Metanephros (tissue), 2 donors: Measurements from ENCODE around the gene TNS2. TPM values are rescaled to one million over a fixed set of nuclear protein-coding genes. Genes with fewer than 3 reads are reported as not detected.

Experiments
- small RNA-seq: library from RNA; depleted of rRNA; stranded (forward); fragments of <200 nt; gene quantifications from one replicate; pipeline ENCODE3, GENCODE V24; 2014; ENCODE audit warnings: low replicate concordance
- total RNA-seq: library from RNA; depleted of rRNA; stranded (reverse); fragments of >200 nt; gene quantifications from one replicate; pipeline ENCODE4 v1.2.3, GENCODE V29; 2014

TNS2 gene
- 106 TPM for total RNA-seq

GRCh38 chr12:53049571-53050318 is at the start of gene TNS2:
Gene TNS2 (plus strand): TSS chr12:53050065. CDS start chr12:53050186, 121 bp downstream.

GRCh38 chr12:53005986-53006809 is 43.7 kb upstream of the TNS2 start, which contains the start of gene EIF4B:
Gene EIF4B (plus strand): TSS chr12:53006456. CDS start chr12:53006484, 28 bp downstream.

GRCh38 chr12:53079226-53080117 is 29.6 kb downstream of the TNS2 start, which contains the start of gene SPRYD3:
Gene SPRYD3 (minus strand): TSS chr12:53079390. CDS start chr12:53079333, 57 bp downstream.

GRCh38 chr12:53097564-53098353 is 47.9 kb downstream of the TNS2 start, which contains the start of gene IGFBP6:
Gene IGFBP6 (plus strand): TSS chr12:53097667. CDS start chr12:53097718, 51 bp downstream.

GRCh38 chr12:53102883-53103807 is 53.3 kb downstream of the TNS2 start, which contains the start of gene SOAT2:
Gene SOAT2 (plus strand): TSS chr12:53103486. CDS start chr12:53103578, 92 bp downstream.

Small RNAs within 50 kb of the gene (small RNA-seq; reads per million reads assigned to genes)
- not detected for gene MIR6757

Other genes with a start within 250 kb of the TNS2 start
- 0.29 TPM for gene KRT4, start 235.9 kb upstream of the TNS2 start, total RNA-seq
- gene KRT79, start 215.8 kb upstream of the TNS2 start, total RNA-seq, result not detected
- gene KRT78, start 201.1 kb upstream of the TNS2 start, total RNA-seq, result not detected
- gene KRT8, start 145.0 kb upstream of the TNS2 start, total RNA-seq, result 177 TPM
- gene KRT18, start 100.9 kb upstream of the TNS2 start, total RNA-seq, result 109 TPM
- gene EIF4B, start 43.6 kb upstream of the TNS2 start, total RNA-seq, result 612 TPM
- 15.9 TPM for gene SPRYD3, start 29.3 kb downstream of the TNS2 start, total RNA-seq
- gene IGFBP6, start 47.6 kb downstream of the TNS2 start, total RNA-seq, result 32.1 TPM
- gene SOAT2, start 53.4 kb downstream of the TNS2 start, total RNA-seq, result 0.41 TPM
- 27.2 TPM for gene ZNF740, start 130.7 kb downstream of the TNS2 start, total RNA-seq
- 74.5 TPM for gene CSAD, start 130.9 kb downstream of the TNS2 start, total RNA-seq
- gene ITGB7, start 157.2 kb downstream of the TNS2 start, total RNA-seq, result 3.7 TPM
- gene RARG, start 182.1 kb downstream of the TNS2 start, total RNA-seq, result 38.4 TPM
- 9.9 TPM for gene ESPL1, start 218.2 kb downstream of the TNS2 start, total RNA-seq
- gene PFDN5, start 245.5 kb downstream of the TNS2 start, total RNA-seq, result 462 TPM
- 36.9 TPM for gene MYG1, start 249.6 kb downstream of the TNS2 start, total RNA-seq